OCI-LY3 (cell line): ENCODE results near the gene BRAT1.

Source experiments
- H2AFZ ChIP-seq: fragments of 200-600, 300-600 bp; shearing (Covaris generic); 2 replicates; pipeline ENCODE4 v1.6.0; 2014; ENCODE audit warnings: antibody characterized with exemption, low read depth, low read length
- H3K27ac ChIP-seq: fragments of 200-600, 300-600 bp; sonication (generic); 2 replicates; pipeline ENCODE4 v1.5.1; 2014; ENCODE audit warnings: mild to moderate bottlenecking, low read length, moderate library complexity, mixed read lengths
- H3K27me3 ChIP-seq: fragments of 200-600, 300-600 bp; sonication (generic); 2 replicates; pipeline ENCODE4 v1.6.1; 2014; ENCODE audit warnings: low read depth, low read length, mixed read lengths
- H3K36me3 ChIP-seq: fragments of 200-600, 300-600 bp; sonication (generic); replicated peaks from 2 replicates; pipeline ENCODE3; 2014; ENCODE audit warnings: low read depth, low read length, mixed read lengths
- H3K4me1 ChIP-seq: fragments of 300-600, 200-600 bp; sonication (generic); 2 replicates; pipeline ENCODE4 v1.6.1; 2014; ENCODE audit warnings: low read length, mixed read lengths
- H3K4me2 ChIP-seq: fragments of 200-600, 300-600 bp; sonication (generic); 2 replicates; pipeline ENCODE4 v1.6.1; 2014; ENCODE audit warnings: low read length, mixed read lengths
- H3K4me3 ChIP-seq: fragments of 300-600, 200-600 bp; sonication (generic); 2 replicates; pipeline ENCODE4 v1.5.1; 2014; ENCODE audit warnings: antibody characterized with exemption, mild to moderate bottlenecking, low read length, moderate library complexity
- H3K79me2 ChIP-seq: fragments of 300-600, 200-600 bp; shearing (Covaris generic); 2 replicates; pipeline ENCODE4 v1.6.1; 2014; ENCODE audit warnings: mild to moderate bottlenecking, low read length, mixed read lengths
- H3K9ac ChIP-seq: fragments of 300-600, 200-600 bp; shearing (Covaris generic); 2 replicates; pipeline ENCODE4 v1.6.0; 2014; ENCODE audit warnings: mild to moderate bottlenecking, low read length, moderate library complexity
- H3K9me3 ChIP-seq: fragments of 200-600, 300-600 bp; shearing (Covaris generic); 2 replicates; pipeline ENCODE4 v1.6.1; 2014; ENCODE audit warnings: low read length, mixed read lengths; ENCODE audit not compliant: insufficient read depth
- H4K20me1 ChIP-seq: fragments of 200-600, 300-600 bp; sonication (generic); 2 replicates; pipeline ENCODE4 v1.6.1; 2016; ENCODE audit warnings: low read length, mixed read lengths; ENCODE audit not compliant: insufficient read depth
- EZH2phosphoT487 ChIP-seq: fragments of 200-600 bp; shearing (Covaris generic); IDR thresholded peaks from 2 replicates; pipeline ENCODE4 v1.6.1; 2018; ENCODE audit warnings: antibody characterized with exemption, mixed run types, low read depth
- TF ChIP-seq, protein P1 (sequence below): fragments of 200-600, 300-600 bp; sonication (generic); IDR thresholded peaks from 2 replicates; pipeline ENCODE4 v1.5.1; 2014; ENCODE audit warnings: antibody characterized with exemption, low read length, low read depth

The BRAT1 gene

DNA sequence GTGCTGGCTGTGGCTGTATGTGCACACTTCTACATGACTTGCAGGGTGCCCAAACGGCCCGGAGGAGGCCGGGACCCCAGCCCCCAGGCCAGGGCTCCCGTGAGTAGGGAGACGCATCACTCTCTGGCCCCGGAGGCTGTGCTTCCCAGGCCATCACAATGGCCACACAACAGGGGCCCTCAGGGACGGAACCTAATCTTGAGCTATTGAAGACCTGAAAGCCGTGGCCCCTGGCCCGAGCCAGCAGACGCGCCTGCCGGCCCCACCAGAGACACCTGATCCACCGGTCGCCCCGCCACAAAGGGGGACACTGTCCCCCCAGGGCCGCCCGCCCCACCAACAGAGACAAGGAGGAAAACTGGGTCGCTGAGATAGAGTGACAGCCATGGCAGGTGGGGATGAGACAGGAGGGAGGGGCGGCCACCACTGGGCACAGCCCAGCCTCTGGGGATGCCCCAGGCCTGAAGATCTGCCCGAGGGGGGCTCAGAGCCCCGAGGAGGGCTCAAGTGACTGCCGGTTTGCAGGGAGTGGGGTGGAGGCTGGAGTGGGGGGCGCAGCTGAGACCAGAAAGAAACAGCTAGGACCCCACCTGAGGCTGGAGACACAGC lies 45.9 kb downstream of the BRAT1 start:
- no peaks in the 10 kb centered on the region for H3K36me3 ChIP-seq
- 0 out of 2 replicates have a peak, but pooled peaks cover 5% of the 10 kb centered on the region for H3K27me3 ChIP-seq
- no peaks in the 10 kb centered on the region for H4K20me1 ChIP-seq
- H3K79me2 ChIP-seq: no peaks in the 10 kb centered on the region
- peak overlapping the region; percentile 65 for H3K4me2 ChIP-seq
- H3K27ac ChIP-seq: no peak overlapping the region
- peaks cover 52% of the 10 kb centered on the region for H3K4me1 ChIP-seq
- H3K9ac ChIP-seq: no peak overlapping the region
- no peak overlapping the region for H2AFZ ChIP-seq
- no peak for TF ChIP-seq EZH2phosphoT487
- no peaks in the 10 kb centered on the region for H3K9me3 ChIP-seq
- peak overlapping the region; percentile 50 for H3K4me3 ChIP-seq

GRCh38 chr7:2508327-2509215 lies 46.8 kb downstream of the BRAT1 start:
- H4K20me1 ChIP-seq: no peaks in the 10 kb centered on the region
- H3K27ac ChIP-seq: no peak overlapping the region
- H3K79me2 ChIP-seq: no peaks in the 10 kb centered on the region
- peaks cover 52% of the 10 kb centered on the region for H3K4me1 ChIP-seq
- H3K9me3 ChIP-seq: no peaks in the 10 kb centered on the region
- TF ChIP-seq, protein P1, sequence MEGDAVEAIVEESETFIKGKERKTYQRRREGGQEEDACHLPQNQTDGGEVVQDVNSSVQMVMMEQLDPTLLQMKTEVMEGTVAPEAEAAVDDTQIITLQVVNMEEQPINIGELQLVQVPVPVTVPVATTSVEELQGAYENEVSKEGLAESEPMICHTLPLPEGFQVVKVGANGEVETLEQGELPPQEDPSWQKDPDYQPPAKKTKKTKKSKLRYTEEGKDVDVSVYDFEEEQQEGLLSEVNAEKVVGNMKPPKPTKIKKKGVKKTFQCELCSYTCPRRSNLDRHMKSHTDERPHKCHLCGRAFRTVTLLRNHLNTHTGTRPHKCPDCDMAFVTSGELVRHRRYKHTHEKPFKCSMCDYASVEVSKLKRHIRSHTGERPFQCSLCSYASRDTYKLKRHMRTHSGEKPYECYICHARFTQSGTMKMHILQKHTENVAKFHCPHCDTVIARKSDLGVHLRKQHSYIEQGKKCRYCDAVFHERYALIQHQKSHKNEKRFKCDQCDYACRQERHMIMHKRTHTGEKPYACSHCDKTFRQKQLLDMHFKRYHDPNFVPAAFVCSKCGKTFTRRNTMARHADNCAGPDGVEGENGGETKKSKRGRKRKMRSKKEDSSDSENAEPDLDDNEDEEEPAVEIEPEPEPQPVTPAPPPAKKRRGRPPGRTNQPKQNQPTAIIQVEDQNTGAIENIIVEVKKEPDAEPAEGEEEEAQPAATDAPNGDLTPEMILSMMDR: no peak
- no peak for TF ChIP-seq EZH2phosphoT487
- 0 out of 2 replicates have a peak, but pooled peaks cover 5% of the 10 kb centered on the region for H3K27me3 ChIP-seq
- H3K9ac ChIP-seq: no peak overlapping the region
- H3K4me2 ChIP-seq: peak overlapping the region; percentile 65
- no peaks in the 10 kb centered on the region for H3K36me3 ChIP-seq
- H2AFZ ChIP-seq: no peak overlapping the region
- H3K4me3 ChIP-seq: peak overlapping the region; percentile 50

DNA sequence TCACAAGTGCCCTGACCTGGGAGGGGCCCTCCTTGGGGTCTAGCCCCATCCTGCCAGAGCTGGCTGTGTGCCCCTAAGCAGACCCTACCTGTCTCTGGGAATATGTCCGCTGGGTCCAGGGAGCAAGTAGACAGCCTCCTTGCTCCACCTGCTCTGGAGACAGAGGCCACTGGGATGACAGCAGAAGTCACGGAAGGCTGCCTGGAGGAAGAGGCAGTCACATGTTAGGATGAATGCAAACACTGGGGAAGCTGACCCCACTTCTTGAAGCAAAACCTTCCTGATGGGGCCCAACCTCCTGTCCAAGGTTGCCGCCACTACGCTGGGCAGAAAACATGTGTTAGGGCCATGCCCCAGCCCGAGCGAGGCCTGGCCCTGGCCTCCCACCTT lies 47.4 kb downstream of the BRAT1 start:
- H3K9ac ChIP-seq: no peak overlapping the region
- no peak for TF ChIP-seq EZH2phosphoT487
- TF ChIP-seq, protein P1: no peak
- no peaks in the 10 kb centered on the region for H4K20me1 ChIP-seq
- no peaks in the 10 kb centered on the region for H3K9me3 ChIP-seq
- no peaks in the 10 kb centered on the region for H3K36me3 ChIP-seq
- H3K27ac ChIP-seq: no peak overlapping the region
- H3K4me3 ChIP-seq: no peak overlapping the region
- peak overlapping the region; percentile 65; the same call in 1 of the 2 replicates for H3K4me2 ChIP-seq
- H3K27me3 ChIP-seq: 0 out of 2 replicates have a peak, but pooled peaks cover 5% of the 10 kb centered on the region
- H3K4me1 ChIP-seq: peaks cover 49% of the 10 kb centered on the region
- H2AFZ ChIP-seq: no peak overlapping the region
- H3K79me2 ChIP-seq: no peaks in the 10 kb centered on the region

- Histone ChIP-seq H3K9me3 (no peaks in the 10 kb centered on the region), H3K9ac (no peak overlapping the region), H3K4me3 (no peak overlapping the region), H2AFZ (no peak overlapping the region), H3K27me3 (0 out of 2 replicates have a peak, but pooled peaks cover 5% of the 10 kb centered on the region), H3K36me3 (no peaks in the 10 kb centered on the region), H3K4me2 (no peak overlapping the region), H3K27ac (no peak overlapping the region), H3K4me1 (peaks cover 43% of the 10 kb centered on the region), H4K20me1 (no peaks in the 10 kb centered on the region), H3K79me2 (no peaks in the 10 kb centered on the region)
- TF ChIP-seq, protein P1: no peak
- no peak for TF ChIP-seq EZH2phosphoT487
Measured at GRCh38 chr7:2507208-2507916, 48.0 kb downstream of the BRAT1 start.
